Right ventricle myocardium superior (tissue), 1 donor: ENCODE data around the gene SYF2. TPM values are rescaled to one million over a fixed set of nuclear protein-coding genes. Genes with fewer than 3 reads are reported as not detected.
A peak's percentile ranks its signal among the peaks of the same experiment; 100 is the strongest.
"Not testable (repeated sequence)": the region's sequence is repeated elsewhere in the genome, so short reads cannot be mapped to it uniquely, and the experiment has no call there.

Experiments
- ATAC-seq: fragments of 200-7000 bp; cut with Tn5 transposase; one replicate; pipeline ENCODE4 v1.9.1; 2020; ENCODE audit warnings: mild to moderate bottlenecking; ENCODE audit not compliant: poor library complexity
- DNase-seq: peaks from one replicate; pipeline ENCODE4 v3.0.0-alpha.2; 2020
- intact Hi-C: fragments of 100-400 bp; cut with DNase I; formaldehyde crosslinking; loops from one replicate; pipeline ENCODE4 v1.11.2; 2022
- long read RNA-seq: library from polyadenylated mRNA; unstranded; transcript quantifications from one replicate; pipeline ENCODE4 v2.0.0, GENCODE V29; 2021
- total RNA-seq: library from RNA; stranded (reverse); fragmentation: NEBNext Ultra II Directional; extraction: Animal tissue kit (Norgen Biotek cat#: 25700); gene quantifications from one replicate; pipeline ENCODE4 v1.2.1, GENCODE V29; 2021
- donor health status: DM: no; HTN: yes; CAD: no; lungs with severe emphysema.

The SYF2 gene
- total RNA-seq: 31.1 TPM
- long read RNA-seq, transcript SYF2-201 (7 exons, 1,345 nt): major isoform, 30 of 32 reads
- long read RNA-seq, partial matches to known transcripts: 1 of 32 reads
- long read RNA-seq, other reads (novel, unspliced or antisense): 1 of 32 reads

DNA sequence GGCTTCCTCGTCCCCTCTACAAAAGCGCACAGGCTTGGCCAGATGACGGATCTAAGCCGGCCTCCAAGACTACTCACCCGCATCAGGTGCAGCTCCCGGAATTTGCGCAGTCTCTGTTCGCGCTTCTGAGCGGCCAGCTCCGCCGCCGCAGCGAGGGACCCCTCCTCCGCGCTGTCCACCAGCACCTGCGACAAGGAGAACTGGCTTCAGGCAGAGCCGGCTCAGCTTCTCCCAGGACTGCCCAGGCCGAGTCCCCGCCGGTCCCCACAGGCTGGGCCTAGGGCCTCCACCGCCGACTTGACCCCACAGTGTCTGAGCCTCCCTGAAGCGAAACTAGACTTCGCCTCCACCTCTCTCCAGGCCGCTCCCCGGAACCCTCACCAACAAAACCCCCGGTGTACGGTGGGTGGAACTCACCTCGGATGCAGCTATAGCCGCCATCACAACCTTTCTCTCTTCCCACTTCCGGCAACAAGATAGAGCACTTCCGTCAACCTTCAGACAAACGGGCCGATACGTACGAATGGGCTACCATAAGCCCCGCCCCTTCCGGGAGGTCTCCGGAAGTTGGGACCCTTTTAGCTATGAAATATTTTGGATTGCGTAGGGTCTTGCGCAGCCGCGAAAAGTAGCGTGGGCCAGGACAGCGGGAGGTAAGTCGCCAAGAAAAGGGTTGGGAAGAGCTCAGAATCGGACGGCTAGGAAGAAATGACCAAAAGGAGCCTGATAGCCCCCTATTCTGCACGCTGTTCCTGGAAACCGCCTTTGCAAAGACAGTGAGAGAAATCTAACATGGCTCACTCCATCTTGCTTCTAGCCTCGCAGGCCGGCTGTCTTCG lies at the start of gene SYF2:
Gene SYF2 (minus strand): TSS at position 476 of the 839 bp plus-strand sequence. CDS start 35 bp downstream, at position 441.
- peak; percentile 94 for DNase-seq
- intact Hi-C loops: no loop called here
- peak; percentile 96 for ATAC-seq

DNA sequence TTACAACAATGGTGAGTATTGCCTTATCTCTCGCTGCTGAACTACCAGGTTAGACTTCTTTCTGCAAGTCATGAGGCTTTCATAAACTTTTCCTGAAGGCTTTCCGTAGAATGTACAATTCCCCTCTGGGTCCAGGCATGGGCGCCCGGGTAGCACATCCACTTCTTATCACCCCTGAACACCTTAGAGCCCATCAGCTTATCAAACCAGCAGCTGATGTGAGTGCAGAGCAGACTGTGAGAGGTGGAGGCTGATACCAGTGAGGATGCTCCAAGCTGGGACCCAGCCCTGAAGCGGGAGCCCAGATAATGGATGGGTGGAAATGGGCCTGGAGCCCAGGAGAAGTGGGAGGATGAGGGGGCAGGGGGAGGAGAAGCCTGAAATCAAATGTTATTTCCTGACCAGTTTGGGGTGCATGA lies 47.4 kb upstream of the SYF2 start:
- intact Hi-C loops, DNase-seq, ATAC-seq: not testable (repeated sequence)

DNA sequence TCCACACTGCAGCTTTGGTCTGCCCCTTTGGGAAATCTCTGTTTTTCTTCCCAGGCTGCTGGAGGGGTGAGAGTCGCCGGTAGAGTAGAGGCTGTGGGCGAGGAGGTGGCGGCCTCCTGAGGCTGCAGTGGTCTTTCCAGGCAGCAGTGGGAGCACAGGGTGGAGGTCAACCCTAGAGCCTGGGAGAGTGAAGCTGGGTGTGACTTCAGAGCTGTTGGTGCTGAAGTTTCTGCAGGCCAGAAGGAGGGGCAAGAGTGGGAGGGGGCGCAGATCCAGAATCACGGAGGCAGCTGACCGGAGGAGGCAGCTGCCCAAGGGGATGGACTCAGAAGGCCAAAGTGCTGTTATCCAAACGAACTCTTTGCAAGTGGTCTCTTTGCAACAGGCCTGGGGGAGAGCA lies 46.5 kb upstream of the SYF2 start:
- intact Hi-C loops, ATAC-seq, DNase-seq: not testable (repeated sequence)

DNA sequence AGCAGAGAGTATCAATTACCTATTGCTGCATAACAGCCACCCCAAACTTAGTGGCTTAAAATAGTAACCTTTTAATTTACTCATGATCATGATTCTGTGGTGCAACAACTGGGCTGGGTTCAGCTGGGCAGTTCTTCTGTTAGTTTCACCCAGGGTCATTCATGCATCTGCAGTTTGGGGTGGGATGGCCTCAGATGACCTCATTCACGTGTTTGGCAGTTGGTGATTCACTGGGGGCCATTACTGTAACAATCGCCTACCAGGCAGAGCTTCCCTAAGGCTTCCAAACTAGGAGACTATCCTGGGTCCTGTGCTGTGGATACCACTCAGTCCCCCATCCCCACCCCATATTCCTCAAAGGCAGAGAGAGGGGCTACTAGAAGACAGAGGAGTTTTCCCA lies 46.1 kb upstream of the SYF2 start:
- ATAC-seq, DNase-seq, intact Hi-C loops: not testable (repeated sequence)

DNA sequence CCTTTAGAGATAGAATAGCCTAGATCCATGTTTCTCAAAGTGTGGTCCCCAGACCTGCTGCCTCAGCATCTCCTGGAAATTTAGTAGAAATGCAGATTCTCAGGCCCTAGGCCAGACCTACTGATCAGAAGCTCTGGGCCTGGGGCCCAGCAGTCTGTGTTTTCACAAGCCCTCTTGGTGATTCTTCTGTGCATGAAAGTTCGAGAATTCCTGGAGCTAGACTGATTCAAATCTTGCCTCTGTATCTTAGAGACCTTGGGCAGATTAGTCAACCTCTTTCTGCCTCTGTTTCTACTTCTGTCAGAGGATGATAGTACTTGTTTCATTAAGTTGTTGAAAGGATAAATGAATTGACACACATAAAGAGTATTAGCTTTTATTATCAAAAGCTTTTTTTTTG lies 45.0 kb upstream of the SYF2 start:
- ATAC-seq, intact Hi-C loops, DNase-seq: not testable (repeated sequence)

DNA sequence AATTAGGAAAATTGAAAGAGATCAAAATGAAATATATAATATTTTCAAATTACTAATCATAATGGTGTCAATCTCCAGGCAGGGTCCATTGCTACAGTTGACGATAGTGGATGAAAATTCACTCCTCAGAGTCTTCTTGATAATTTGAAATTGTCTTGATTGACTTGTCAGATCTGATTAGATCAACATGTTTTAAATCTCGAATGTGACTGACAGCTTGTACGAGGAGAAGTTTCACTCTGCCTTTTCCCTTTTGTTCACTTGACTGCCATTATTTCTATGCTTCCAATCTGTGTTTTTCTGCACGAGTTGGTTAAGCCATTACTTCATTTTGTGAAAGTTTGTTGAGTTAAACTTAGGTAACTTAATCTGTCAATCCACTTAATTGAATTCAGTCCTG lies 43.3 kb upstream of the SYF2 start:
- not testable (repeated sequence) for ATAC-seq

DNA sequence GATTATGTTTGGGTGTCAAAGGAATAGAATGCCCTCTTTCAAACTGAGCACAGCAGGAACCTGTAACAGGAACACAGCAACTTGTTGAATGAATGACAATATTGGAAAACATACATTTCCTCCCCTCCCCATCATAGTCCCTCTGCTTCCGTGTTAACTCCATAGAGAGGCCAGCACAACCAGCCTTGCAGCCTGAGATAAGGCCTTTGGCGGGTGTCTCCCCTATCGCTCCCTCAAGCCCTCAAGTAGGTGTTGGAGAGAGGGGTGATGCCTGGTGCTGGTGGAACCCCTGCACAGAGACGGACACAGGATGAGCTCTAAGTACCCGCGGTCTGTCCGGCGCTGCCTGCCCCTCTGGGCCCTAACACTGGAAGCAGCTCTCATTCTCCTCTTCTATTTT lies 39.9 kb upstream of the SYF2 start, which contains the start of gene RHD:
Gene RHD (plus strand): TSS at position 272 of the 400 bp plus-strand sequence. CDS start 39 bp downstream, at position 311.
- DNase-seq, ATAC-seq, intact Hi-C loops: not testable (repeated sequence)

More for the DNA sequence above, 43.3 kb upstream of the SYF2 start:
- intact Hi-C loops, DNase-seq: not testable (repeated sequence)

DNA sequence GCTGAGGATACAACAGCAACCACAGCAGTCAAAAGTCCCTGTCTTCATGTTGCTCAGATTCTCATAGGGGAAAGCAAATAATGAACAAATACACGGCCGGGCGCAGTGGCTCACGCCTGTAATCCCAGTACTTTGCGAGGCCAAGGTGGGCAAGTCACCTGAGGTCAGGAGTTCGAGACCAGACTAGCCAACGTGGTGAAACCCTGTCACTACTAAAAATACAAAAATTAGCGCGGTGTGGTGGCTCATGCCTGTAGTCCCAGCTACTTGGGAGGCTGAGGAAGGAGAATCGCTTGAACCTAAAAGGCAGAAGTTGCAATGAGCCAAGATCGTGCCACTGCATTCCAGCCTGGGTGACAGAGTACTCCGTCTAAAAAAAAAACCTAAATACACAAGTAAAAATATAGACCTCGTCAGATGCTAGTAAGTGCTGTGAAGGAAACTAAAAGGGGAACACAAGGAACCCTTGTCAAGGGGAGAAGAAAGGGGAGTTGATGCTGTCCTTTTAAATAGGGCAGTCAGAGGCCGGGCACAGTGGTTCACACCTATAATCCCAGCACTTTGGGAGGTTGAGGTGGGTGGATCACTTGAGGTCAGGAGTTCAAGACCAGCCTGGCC lies 36.0 kb upstream of the SYF2 start:
- ATAC-seq, DNase-seq, intact Hi-C loops: not testable (repeated sequence)

DNA sequence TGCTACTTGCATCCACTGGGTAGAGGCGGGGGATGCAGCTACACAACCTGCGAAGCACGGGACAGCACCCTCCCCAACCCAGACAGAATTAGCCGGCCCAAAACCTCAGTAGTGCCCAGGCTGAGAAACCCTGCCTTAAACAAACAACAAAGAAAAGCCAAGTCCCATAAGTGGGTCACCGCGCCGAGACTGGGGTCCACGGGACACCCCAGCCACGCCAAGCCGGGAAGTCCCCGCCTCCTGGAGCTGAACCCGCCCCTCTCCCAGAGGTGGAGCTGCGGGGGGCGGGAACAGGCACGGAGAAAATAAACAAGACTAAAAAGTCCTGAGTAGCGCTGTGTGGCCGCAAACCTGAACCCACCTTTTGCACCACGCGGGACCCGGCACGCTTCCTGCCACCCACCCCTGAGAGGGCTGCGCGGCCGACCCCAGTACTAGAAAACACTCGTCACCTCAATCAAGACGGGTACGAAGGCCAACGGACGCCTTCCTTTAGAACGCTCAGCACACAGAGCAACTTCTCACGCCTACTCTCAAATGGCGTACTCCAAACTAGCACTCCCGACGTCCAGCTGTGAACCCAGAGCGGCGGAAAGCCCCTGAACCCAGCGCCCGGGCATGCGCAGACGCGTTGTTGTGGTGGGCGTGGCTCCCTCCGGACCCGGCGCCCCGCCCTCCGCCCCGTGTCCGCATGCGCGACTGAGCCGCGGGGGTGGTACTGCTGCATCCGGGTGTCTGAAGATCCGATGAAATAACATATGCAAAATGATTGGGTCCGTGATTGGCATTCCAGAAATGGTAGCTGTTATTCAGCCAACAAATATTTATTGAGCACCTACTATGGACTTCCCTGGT lies 35.2 kb upstream of the SYF2 start:
- ATAC-seq (peak; percentile 99), DNase-seq (peak; percentile 85)
- intact Hi-C loops: not testable (repeated sequence)

DNA sequence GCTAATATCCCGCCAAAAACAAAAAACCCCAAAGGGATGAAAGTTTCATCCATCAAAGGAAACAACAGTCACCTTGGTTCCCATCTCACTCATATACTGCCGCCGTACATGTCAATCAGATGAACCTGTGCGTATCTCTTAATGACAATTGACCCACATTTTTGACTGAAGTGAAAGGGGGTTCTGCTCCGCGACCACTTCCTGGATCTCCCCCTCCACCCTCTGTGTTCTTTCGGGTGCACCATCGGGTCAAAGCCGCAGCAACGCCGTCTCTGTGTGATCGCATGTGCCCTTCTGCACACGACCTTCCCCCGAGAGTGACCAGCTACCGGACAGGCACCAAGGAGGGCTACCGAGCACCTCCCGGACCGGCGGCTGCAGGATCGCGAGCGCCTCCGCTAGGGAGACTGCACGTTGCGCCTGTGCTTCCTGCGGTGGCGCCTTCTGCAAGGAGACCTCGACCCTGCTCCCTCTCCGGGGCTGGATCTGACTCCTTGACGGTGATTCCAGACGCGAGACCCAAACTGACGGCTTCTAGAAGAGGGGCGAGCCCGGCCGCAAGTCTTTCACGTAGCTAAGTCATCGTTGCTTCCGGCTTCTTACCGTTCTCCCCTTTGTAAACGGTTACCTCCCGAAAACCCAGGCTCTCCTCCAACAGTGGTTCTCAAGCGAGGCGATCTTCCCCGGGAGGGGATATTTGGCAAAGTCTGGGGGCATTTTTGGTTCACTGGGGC lies 34.4 kb upstream of the SYF2 start:
- ATAC-seq (peak; percentile 82), DNase-seq (peak; percentile 44)
- intact Hi-C loops: not testable (repeated sequence)

DNA sequence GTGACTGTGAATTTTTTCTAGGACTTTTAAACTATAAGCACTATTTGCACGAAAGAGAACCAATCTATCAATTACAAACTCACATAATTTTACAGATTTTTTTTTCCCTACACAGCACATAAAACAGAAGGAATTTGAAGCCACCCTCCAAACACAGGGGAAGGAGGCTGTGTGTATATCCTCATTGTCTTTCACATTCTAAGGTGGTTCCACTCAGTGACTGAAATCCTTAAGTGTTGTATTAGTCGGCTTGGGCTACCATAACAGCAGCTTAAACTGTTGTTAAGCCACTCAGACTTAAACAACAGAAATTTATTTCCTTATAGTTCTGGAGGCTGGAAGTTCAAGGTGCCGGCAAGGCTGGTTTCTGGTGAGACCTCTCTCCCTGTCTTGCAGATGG lies 28.0 kb upstream of the SYF2 start:
- ATAC-seq, intact Hi-C loops, DNase-seq: not testable (repeated sequence)

DNA sequence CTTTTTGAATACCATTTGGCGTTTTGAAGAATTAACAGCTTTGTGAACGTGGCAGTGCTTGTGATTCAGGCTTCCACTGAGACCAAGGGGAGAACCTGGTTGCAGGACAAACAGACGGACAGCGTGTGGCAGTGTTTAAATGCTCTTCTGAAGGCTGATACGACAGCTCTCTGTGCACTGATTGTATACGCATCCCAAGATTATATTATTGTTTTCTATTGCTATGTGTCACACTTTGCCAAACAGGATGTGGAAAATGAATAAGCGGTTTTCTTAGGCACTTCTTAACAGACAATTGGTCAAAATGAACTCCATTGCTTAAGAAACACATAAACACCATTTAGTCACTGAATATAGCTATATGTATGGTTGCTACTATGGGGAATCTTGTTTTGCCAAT lies 27.5 kb upstream of the SYF2 start:
- intact Hi-C loops, ATAC-seq, DNase-seq: not testable (repeated sequence)

DNA sequence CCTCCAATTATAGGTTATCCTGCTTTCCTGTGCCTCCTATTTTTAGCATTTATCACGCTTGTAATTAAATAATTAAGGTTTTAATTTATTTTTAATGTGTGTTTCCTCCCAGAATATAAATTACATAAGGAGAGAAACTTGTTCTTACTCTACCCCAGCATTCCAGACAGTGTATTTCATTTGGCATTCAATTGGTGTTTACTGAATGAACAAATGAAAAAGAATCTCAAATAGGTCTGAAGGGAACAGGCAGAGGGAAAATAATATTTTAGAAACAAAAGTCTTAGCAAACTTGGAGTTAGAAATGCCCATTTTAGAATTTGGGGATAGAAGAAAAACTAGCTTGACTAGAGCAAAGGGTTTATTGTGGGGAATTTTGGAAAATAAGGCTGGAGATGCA lies 24.9 kb upstream of the SYF2 start:
- no peak for ATAC-seq
- no peak for DNase-seq
- intact Hi-C loops: no loop called here

DNA sequence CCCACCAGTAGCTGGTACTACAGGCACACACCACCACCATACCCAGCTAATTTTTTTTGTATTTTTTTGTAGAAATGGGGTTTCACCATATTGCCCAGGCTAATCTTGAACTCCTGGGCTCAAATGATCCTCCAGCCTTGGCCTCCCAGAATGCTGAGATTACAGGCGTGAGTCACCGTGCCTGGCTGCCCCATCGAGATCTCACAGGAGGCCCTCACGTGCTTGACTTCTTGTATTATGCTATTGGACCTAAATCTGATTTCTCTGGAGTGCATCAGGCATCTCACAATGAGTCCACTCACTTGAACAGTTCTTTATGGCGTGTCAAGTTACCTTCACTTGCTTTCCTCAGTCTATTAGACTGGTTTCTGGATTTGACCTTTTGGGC lies 24.3 kb upstream of the SYF2 start:
- no peak for DNase-seq
- intact Hi-C loops: no loop called here
- ATAC-seq: no peak

DNA sequence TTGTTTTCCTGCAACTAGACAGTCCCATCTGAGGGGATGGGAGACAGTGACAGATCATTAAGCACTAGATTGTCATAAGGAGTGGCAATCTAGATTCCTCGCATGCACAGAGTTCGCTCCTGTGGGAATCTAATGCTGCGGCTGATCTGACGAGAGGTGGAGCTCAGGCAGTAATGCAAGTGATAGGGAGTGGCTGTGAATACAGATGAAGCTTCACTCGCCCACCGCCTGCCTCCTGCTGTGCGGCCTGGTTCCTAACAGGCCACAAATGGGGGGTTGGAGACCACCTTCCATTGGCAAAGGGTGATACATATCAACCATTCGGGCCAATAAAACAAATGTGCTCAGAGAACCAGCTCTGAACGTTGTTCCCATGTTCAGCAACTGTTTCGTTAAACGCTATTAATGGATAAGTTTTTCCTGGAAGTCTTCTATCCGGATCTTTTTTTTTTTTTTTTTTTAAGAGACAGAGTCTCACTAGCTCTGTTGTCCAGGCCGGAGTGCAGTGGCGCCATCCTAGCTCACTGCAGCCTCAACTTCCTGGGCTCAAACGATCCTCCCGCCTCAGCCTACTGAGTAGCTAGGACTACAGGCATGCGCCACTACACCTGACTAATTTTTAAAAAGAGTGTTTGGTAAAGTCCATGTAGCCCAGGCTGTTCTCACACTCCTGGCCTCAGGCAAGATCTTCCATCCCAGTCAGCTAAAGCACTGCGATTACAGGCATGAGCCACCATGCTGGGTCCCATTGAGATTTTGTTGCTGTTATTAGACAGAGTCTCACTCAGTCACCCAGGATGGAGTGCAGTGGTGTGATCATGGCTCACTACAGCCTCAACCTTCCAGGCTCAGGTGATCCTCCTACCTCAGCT lies 23.6 kb upstream of the SYF2 start:
- intact Hi-C loops: no loop called here
- no peak for ATAC-seq
- DNase-seq: no peak

DNA sequence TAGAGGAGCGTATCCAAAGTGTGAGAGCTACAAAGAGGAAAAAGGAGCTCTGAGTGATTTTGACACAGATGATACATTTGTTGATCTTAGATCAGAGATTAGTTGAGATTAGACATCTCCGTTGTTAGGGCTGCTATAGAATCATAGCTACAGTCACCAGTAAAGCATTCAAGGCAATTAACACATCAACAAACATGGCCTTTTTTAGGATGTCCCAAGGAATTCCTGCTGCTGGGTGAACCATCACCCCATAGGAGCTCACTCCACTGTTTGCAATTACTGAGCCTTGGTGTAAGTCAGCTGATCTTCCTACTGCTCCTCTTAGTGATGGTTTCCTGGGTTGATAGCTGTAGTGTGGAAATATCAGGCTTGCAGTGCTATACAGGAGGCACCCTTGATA lies 21.6 kb upstream of the SYF2 start:
- no peak for ATAC-seq
- intact Hi-C loops: no loop called here
- no peak for DNase-seq
